Upper lobe of left lung (tissue), 4 donors: ENCODE results near the gene AKIRIN2.
"Not testable (repeated sequence)": the region's sequence is repeated elsewhere in the genome, so short reads cannot be mapped to it uniquely, and the experiment has no call there.

ENCODE experiments used
- EP300 ChIP-seq, 4 donors: sonication (generic); formaldehyde crosslinking; IDR thresholded peaks; one replicate each; pipeline ENCODE4 v1.5.1; 2017; ENCODE audit warnings: antibody characterized with exemption in 4 of 4, control low read depth in 2 of 4
- POLR2A ChIP-seq, 4 donors: fragments of 450-650 bp; IDR thresholded peaks; one replicate each; pipeline ENCODE4 v1.5.1; 2016 to 2017; ENCODE audit warnings: antibody characterized with exemption in 4 of 4, mild to moderate bottlenecking in 2 of 4
- POLR2AphosphoS5 ChIP-seq, 2 donors: sonication (generic); formaldehyde crosslinking; IDR thresholded peaks; one replicate each; pipeline ENCODE4 v1.5.1; 2017; ENCODE audit warnings: antibody characterized with exemption in 2 of 2
- TF ChIP-seq, protein P1 (sequence below), 6 experiments: fragments of 450-650 bp in 4 of 6; fragments of 200-600 bp in 2 of 6; sonication (generic) in 2 of 6; IDR thresholded peaks; one replicate each; pipeline ENCODE4 v1.5.1; 2016 to 2019; ENCODE audit warnings: antibody characterized with exemption in 6 of 6

DNA sequence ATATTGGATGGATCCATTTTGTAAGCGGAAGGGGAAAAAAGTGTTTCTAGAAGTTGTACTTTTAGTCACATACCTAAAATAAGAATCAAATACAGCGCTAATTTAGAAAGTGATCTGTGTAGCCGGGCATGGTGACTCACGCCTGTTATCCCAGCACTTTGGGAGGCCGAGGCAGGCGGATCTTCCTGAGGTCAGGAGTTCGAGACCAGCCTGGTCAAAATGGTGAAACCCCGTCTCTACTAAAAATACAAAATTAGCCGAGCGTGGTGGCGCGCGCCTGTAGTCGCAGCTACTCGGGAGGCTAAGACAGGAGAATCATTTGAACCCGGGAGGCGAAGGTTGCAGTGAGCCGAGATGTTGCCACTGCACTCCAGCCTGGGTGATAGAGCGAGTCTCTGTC is 1.0 kb upstream of the AKIRIN2 start:
- not testable (repeated sequence) for TF ChIP-seq POLR2A, POLR2AphosphoS5, EP300 (IDR thresholded peaks at IDR 0.05)
- TF ChIP-seq, protein P1, sequence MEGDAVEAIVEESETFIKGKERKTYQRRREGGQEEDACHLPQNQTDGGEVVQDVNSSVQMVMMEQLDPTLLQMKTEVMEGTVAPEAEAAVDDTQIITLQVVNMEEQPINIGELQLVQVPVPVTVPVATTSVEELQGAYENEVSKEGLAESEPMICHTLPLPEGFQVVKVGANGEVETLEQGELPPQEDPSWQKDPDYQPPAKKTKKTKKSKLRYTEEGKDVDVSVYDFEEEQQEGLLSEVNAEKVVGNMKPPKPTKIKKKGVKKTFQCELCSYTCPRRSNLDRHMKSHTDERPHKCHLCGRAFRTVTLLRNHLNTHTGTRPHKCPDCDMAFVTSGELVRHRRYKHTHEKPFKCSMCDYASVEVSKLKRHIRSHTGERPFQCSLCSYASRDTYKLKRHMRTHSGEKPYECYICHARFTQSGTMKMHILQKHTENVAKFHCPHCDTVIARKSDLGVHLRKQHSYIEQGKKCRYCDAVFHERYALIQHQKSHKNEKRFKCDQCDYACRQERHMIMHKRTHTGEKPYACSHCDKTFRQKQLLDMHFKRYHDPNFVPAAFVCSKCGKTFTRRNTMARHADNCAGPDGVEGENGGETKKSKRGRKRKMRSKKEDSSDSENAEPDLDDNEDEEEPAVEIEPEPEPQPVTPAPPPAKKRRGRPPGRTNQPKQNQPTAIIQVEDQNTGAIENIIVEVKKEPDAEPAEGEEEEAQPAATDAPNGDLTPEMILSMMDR (IDR thresholded peaks at IDR 0.05) = not testable (repeated sequence)
